A673 (cell line): ENCODE results near the gene SFTPB. TPM values are rescaled to one million over a fixed set of nuclear protein-coding genes. Genes with fewer than 3 reads are reported as not detected.

Source experiments
- BruUV-seq: library from RNA; stranded (reverse); fragments of 400-500 nt; replicated peaks from 2 replicates; lab custom pipeline; 2021; lab: Mats Ljungman, UMichigan
- CTCF ChIA-PET: fragments of 300-600 bp; sonication (Branson Sonifier 250); formaldehyde crosslinking; loops from one replicate; lab custom pipeline; 2022; ENCODE audit warnings: antibody characterized with exemption; lab: Charles Lee
- POLR2A ChIA-PET: fragments of 300-600 bp; sonication (Branson Sonifier 250); formaldehyde crosslinking; loops from one replicate; lab custom pipeline; 2022; ENCODE audit warnings: antibody characterized with exemption; ENCODE audit not compliant: low non-redundant PET; lab: Charles Lee
- DNase-seq: peaks from one replicate; pipeline ENCODE4 v3.0.0-alpha.2; 2015; ENCODE audit warnings: low spot score
- H3K27ac ChIP-seq: fragments of 200-600 bp; sonication (generic); 2 replicates; pipeline ENCODE4 v1.5.1; 2016; ENCODE audit warnings: mixed run types, low read depth, mild to moderate bottlenecking, mixed read lengths, antibody characterized with exemption, low read length; ENCODE audit not compliant: poor library complexity, severe bottlenecking
- H3K27me3 ChIP-seq: fragments of 200-600 bp; sonication (generic); replicated peaks from 2 replicates; pipeline ENCODE4 v1.6.1; 2017; ENCODE audit warnings: mixed run types, low read depth, mild to moderate bottlenecking, mixed read lengths, antibody characterized with exemption, low read length; ENCODE audit not compliant: insufficient read depth, poor library complexity
- H3K36me3 ChIP-seq: fragments of 200-600 bp; sonication (generic); 2 replicates; pipeline ENCODE4 v1.6.1; 2016; ENCODE audit warnings: mixed run types, mild to moderate bottlenecking, mixed read lengths, antibody characterized with exemption, low read length; ENCODE audit not compliant: insufficient read depth, poor library complexity, severe bottlenecking
- H3K4me1 ChIP-seq: fragments of 200-600 bp; sonication (generic); 2 replicates; pipeline ENCODE4 v1.6.1; 2017; ENCODE audit warnings: mixed run types, mild to moderate bottlenecking, mixed read lengths, antibody characterized with exemption, low read length; ENCODE audit not compliant: insufficient read depth, poor library complexity, severe bottlenecking
- H3K4me3 ChIP-seq: fragments of 200-600 bp; sonication (generic); 2 replicates; pipeline ENCODE4 v1.5.1; 2016; ENCODE audit warnings: low read depth, mixed run types, mild to moderate bottlenecking, mixed read lengths, low read length; ENCODE audit not compliant: poor library complexity, severe bottlenecking
- H3K9me3 ChIP-seq: fragments of 200-600 bp; sonication (generic); 2 replicates; pipeline ENCODE4 v1.6.1; 2016; ENCODE audit warnings: mixed run types, low read depth, mild to moderate bottlenecking, mixed read lengths, antibody characterized with exemption, low read length; ENCODE audit not compliant: poor library complexity, severe bottlenecking
- EZH2 ChIP-seq: fragments of 200-600 bp; sonication (generic); IDR thresholded peaks from 2 replicates; pipeline ENCODE4 v1.6.1; 2017; ENCODE audit warnings: borderline replicate concordance, low read depth, mild to moderate bottlenecking, mixed read lengths, antibody characterized with exemption, low read length; ENCODE audit not compliant: poor library complexity, severe bottlenecking
- intact Hi-C: fragments of 100-400 bp; cut with micrococcal nuclease; formaldehyde crosslinking; loops from one replicate; pipeline ENCODE4 v1.10.0; 2022; ENCODE audit not compliant: unreplicated experiment
- total RNA-seq: library from RNA; stranded (reverse); gene quantifications from 2 replicates; pipeline ENCODE4 v1.2.3, GENCODE V29; 2021
- TF ChIP-seq, protein P1 (sequence below): fragments of 300-800, 200-600 bp; sonication (generic); conservative IDR thresholded peaks from 2 replicates; pipeline ENCODE4 v1.5.1; 2017; ENCODE audit warnings: low read depth, mild to moderate bottlenecking, antibody characterized with exemption, low read length, moderate library complexity, mixed read lengths

Gene SFTPB
- total RNA-seq, 1 experiment from 2014 or later: not detected

GRCh38 chr2:85684380-85684779, 16.4 kb upstream of the SFTPB start:
- intact Hi-C loops: no loop called here
- no peaks in the 10 kb centered on the region for H3K9me3 ChIP-seq
- no peak overlapping the region for H3K27ac ChIP-seq
- ChIA-PET POLR2A (no interaction called here), CTCF (no interaction called here)
- no peak for DNase-seq
- no peaks in the 10 kb centered on the region for H3K27me3 ChIP-seq
- no peak overlapping the region for H3K4me3 ChIP-seq
- TF ChIP-seq, protein P1, sequence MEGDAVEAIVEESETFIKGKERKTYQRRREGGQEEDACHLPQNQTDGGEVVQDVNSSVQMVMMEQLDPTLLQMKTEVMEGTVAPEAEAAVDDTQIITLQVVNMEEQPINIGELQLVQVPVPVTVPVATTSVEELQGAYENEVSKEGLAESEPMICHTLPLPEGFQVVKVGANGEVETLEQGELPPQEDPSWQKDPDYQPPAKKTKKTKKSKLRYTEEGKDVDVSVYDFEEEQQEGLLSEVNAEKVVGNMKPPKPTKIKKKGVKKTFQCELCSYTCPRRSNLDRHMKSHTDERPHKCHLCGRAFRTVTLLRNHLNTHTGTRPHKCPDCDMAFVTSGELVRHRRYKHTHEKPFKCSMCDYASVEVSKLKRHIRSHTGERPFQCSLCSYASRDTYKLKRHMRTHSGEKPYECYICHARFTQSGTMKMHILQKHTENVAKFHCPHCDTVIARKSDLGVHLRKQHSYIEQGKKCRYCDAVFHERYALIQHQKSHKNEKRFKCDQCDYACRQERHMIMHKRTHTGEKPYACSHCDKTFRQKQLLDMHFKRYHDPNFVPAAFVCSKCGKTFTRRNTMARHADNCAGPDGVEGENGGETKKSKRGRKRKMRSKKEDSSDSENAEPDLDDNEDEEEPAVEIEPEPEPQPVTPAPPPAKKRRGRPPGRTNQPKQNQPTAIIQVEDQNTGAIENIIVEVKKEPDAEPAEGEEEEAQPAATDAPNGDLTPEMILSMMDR: no peak
- no peak for TF ChIP-seq EZH2
- no peaks in the 10 kb centered on the region for H3K36me3 ChIP-seq
- BruUV-seq: no TSS peak
- no peaks in the 10 kb centered on the region for H3K4me1 ChIP-seq

DNA sequence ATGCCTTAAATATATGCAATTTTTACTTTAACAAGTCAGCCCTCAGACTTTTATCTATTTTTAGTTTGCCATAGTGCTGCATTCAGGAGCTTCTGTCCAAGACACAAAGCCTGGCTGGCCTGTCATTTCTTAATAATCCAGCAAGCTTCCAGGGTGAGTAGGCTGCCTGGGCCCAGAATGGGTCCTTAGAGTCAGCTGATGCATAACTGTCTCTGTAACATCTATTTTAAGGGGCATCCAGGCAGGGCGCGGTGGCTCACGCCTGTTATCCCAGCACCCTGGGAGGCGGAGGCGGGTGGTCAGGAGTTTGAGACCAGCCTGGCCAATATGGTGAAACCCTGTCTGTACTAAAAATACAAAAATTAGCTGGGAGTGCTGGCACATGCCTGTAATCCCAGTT, 14.4 kb upstream of the SFTPB start:
- H3K4me3 ChIP-seq: no peak overlapping the region
- intact Hi-C loops: no loop called here
- H3K9me3 ChIP-seq: no peaks in the 10 kb centered on the region
- H3K4me1 ChIP-seq: no peaks in the 10 kb centered on the region
- H3K36me3 ChIP-seq: no peaks in the 10 kb centered on the region
- H3K27ac ChIP-seq: no peak overlapping the region
- H3K27me3 ChIP-seq: no peaks in the 10 kb centered on the region
- ChIA-PET POLR2A (no interaction called here), CTCF (no interaction called here)
- no TSS peak for BruUV-seq
- DNase-seq: no peak
- TF ChIP-seq, protein P1: no peak
- no peak for TF ChIP-seq EZH2

GRCh38 chr2:85681776-85682175, 13.8 kb upstream of the SFTPB start:
- no peak for DNase-seq
- Histone ChIP-seq H3K27ac (no peak overlapping the region), H3K9me3 (no peaks in the 10 kb centered on the region), H3K4me3 (no peak overlapping the region), H3K27me3 (no peaks in the 10 kb centered on the region), H3K36me3 (no peaks in the 10 kb centered on the region), H3K4me1 (no peaks in the 10 kb centered on the region)
- POLR2A ChIA-PET: no interaction called here
- no peak for TF ChIP-seq EZH2
- TF ChIP-seq, protein P1: no peak
- BruUV-seq: no TSS peak
- intact Hi-C loops: no loop called here
- CTCF ChIA-PET: interaction anchor here (0.6 kb wide), 1 partner anchor 31 kb away, joined by 4 read pairs; no protein-coding TSS in a partner anchor
